HL-60 (cell line): Measurements from ENCODE around the gene ALPL.

Experiments used
- CTCF ChIP-seq: IDR thresholded peaks from one replicate; pipeline ENCODE4 v1.5.1; 2011; ENCODE audit warnings: low read length, control low read depth, inconsistent platforms; ENCODE audit not compliant: insufficient read depth
- GABPA ChIP-seq: IDR thresholded peaks from 2 replicates; pipeline ENCODE4 v1.6.1; 2012; ENCODE audit warnings: low read depth
- POLR2AphosphoS5 ChIP-seq: IDR thresholded peaks from 2 replicates; pipeline ENCODE4 v1.6.1; 2012; ENCODE audit warnings: low read depth
- REST ChIP-seq: IDR thresholded peaks from 2 replicates; pipeline ENCODE4 v1.6.1; 2012; ENCODE audit warnings: low read depth; ENCODE audit not compliant: insufficient replicate concordance
- SPI1 ChIP-seq: IDR thresholded peaks from 2 replicates; pipeline ENCODE4 v1.6.1; 2012; ENCODE audit warnings: low read depth, mild to moderate bottlenecking, borderline replicate concordance

GRCh38 chr1:21511579-21512522 is 2.6 kb downstream of the ALPL start:
- no peak for TF ChIP-seq GABPA
- TF ChIP-seq CTCF, result no peak
- no peak for TF ChIP-seq REST
- TF ChIP-seq POLR2AphosphoS5, result no peak
- peak; percentile 52; the same call in 1 of the 2 replicates for TF ChIP-seq SPI1
